ENCODE measurements around the gene RASGEF1B. TPM values are rescaled to one million over a fixed set of nuclear protein-coding genes. Genes with fewer than 3 reads are reported as not detected.

The RASGEF1B gene
- total and polyA plus RNA-seq, 9 of the 15 experiments (the other 6 are each of a cell fraction or from before 2014, with no cell fraction given): 0.04 to 0.57 (median 0.22) TPM

GRCh38 chr4:81459228-81459627 lies 12.5 kb downstream of the RASGEF1B start:
- FAIRE-seq (no peak), DNase-seq (ENCODE audit: extremely low read depth in 1 of 4, low spot score in 3 of 4) (no peak), ATAC-seq (no peak)
- ChIA-PET CTCF (ENCODE audit: low intra/inter-chr PET ratio) (no interaction called here), POLR2A (no interaction called here)
- Histone ChIP-seq H3K9ac (ENCODE audit: insufficient read depth in 1 of 2, low read depth in 2 of 2, low read length in 2 of 2) (no peak overlapping the region), H3K9me3 (replicated peaks; ENCODE audit: control insufficient read depth, insufficient read depth, low read depth, low read length) (no peaks in the 10 kb centered on the region), H3K27ac (ENCODE audit: extremely low read depth, low read depth, low read length) (no peak overlapping the region), H3K36me3 (ENCODE audit: control insufficient read depth, insufficient read depth, low read length) (no peaks in the 10 kb centered on the region), H4K20me1 (replicated peaks; ENCODE audit: control insufficient read depth, insufficient read depth, low read length) (no peaks in the 10 kb centered on the region), H3K27me3 (ENCODE audit: control insufficient read depth in 2 of 2, insufficient read depth in 2 of 2, low read length in 2 of 2) (no peaks in the 10 kb centered on the region), H3K9me1 (ENCODE audit: control insufficient read depth, insufficient read depth, low read length) (no peaks in the 10 kb centered on the region), H3K4me2 (ENCODE audit: insufficient read depth, low read length) (no peak overlapping the region), H2AFZ (ENCODE audit: low read depth, low read length) (no peak overlapping the region), H3K4me1 (replicated peaks in 1 of 2; ENCODE audit: control insufficient read depth in 2 of 2, insufficient read depth in 2 of 2, low read length in 2 of 2) (peaks cover 0 to 14% of the 10 kb centered on the region in 2 experiments; a peak in 3 of 5 replicates), H3K79me2 (ENCODE audit: control insufficient read depth, insufficient read depth, low read length) (no peaks in the 10 kb centered on the region), H3K4me3 (no peak overlapping the region)
- TF ChIP-seq RFX1 (IDR thresholded peaks at IDR 0.05) (peak; percentile 27), ASH1L (IDR thresholded peaks at IDR 0.05; ENCODE audit: borderline replicate concordance, low read depth, partially characterized antibody) (no peak), EHMT2 (IDR thresholded peaks at IDR 0.05) (no peak), RBM14 (IDR thresholded peaks at IDR 0.05; ENCODE audit: borderline replicate concordance, insufficient read depth, low read depth, low read length) (no peak), JUND (IDR thresholded peaks at IDR 0.05; ENCODE audit: borderline replicate concordance, low read depth, low read length) (no peak), JUND (tag; IDR thresholded peaks at IDR 0.05; ENCODE audit: borderline replicate concordance, low read depth, low read length) (no peak), RBM39 (optimal IDR thresholded peaks at IDR 0.05; ENCODE audit: low read depth, low read length) (no peak), PREB (CRISPR knock-in tag; IDR thresholded peaks at IDR 0.05) (no peak)
- intact Hi-C loops (cut with micrococcal nuclease) (no loop called here), in situ Hi-C loops (cut with MboI) (no loop called here)
- no TSS peak for BruUV-seq (replicated peaks)
- WGBS (ENCODE audit: insufficient coverage, low coverage, missing lambda C conversion rate): 19% methylated on average over 2 of the region's 2 CpGs

All from K562 (cell line).